ENCODE data around the gene SORBS2.

DNA sequence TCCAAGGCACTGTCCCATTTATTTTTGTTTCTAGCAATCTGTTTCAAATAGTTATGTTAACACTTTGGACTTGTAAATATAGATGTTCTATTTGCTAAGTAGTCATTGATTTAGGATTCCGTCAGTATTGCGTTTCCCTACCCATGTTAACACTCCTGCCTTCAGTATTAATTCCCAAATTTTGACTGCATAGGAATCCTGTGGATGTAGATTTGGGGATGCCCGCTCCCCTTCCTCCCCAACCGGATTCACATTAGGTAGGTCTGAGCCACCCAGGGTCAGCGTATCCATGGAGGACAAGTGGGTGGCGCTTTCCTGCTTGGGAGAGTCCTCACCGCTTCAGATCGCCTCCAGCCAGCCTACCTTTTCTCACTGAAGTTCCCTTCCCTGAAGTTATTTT is 1.1 kb upstream of the SORBS2 start:
- TF ChIP-seq, protein P1, sequence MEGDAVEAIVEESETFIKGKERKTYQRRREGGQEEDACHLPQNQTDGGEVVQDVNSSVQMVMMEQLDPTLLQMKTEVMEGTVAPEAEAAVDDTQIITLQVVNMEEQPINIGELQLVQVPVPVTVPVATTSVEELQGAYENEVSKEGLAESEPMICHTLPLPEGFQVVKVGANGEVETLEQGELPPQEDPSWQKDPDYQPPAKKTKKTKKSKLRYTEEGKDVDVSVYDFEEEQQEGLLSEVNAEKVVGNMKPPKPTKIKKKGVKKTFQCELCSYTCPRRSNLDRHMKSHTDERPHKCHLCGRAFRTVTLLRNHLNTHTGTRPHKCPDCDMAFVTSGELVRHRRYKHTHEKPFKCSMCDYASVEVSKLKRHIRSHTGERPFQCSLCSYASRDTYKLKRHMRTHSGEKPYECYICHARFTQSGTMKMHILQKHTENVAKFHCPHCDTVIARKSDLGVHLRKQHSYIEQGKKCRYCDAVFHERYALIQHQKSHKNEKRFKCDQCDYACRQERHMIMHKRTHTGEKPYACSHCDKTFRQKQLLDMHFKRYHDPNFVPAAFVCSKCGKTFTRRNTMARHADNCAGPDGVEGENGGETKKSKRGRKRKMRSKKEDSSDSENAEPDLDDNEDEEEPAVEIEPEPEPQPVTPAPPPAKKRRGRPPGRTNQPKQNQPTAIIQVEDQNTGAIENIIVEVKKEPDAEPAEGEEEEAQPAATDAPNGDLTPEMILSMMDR (IDR thresholded peaks at IDR 0.05; ENCODE audit: poor library complexity, severe bottlenecking), result no peak
- no peak for TF ChIP-seq EZH2 (IDR thresholded peaks at IDR 0.05; ENCODE audit: borderline replicate concordance, insufficient read depth, low read length, poor library complexity, severe bottlenecking)
- TF ChIP-seq POLR2AphosphoS5 (IDR thresholded peaks at IDR 0.05), result no peak
